ENCODE data around the gene OR12D3. TPM values are rescaled to one million over a fixed set of nuclear protein-coding genes. Genes with fewer than 3 reads are reported as not detected.

The OR12D3 gene, protein sequence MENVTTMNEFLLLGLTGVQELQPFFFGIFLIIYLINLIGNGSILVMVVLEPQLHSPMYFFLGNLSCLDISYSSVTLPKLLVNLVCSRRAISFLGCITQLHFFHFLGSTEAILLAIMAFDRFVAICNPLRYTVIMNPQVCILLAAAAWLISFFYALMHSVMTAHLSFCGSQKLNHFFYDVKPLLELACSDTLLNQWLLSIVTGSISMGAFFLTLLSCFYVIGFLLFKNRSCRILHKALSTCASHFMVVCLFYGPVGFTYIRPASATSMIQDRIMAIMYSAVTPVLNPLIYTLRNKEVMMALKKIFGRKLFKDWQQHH
- total RNA-seq (not detected in 2 replicates), polyA plus RNA-seq (not detected in 2 replicates), polyA minus RNA-seq (not detected in 2 replicates)
- total RNA-seq (2013) = not detected

DNA sequence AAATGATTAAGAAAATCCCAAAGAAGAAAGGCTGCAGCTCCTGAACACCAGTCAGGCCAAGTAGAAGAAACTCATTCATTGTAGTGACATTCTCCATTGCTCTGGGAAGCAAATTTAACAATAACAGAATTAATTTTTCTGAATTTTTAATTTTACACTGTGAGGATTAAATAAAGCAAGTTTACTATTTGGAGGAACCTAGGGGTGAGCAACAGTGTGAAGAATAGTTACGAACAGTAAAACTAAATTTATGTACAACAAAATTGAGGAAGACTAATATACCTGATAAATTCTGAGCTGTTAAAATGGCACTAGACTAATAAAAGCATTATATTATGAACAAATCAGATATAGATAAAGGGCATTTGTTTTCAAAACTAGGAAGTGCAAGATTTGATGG lies at the start of gene OR12D3:
OR12D3 (minus strand) TSS at position 101 of the 400 bp plus-strand sequence; CDS start at position 97, 4 bp downstream.
- DNase-seq (no peak), ATAC-seq (ENCODE audit: low read depth) (no peak)
- Mint-ChIP-seq H3K27ac (no peak within 1 kb of the TSS), H3K27me3 (peaks cover 23% of the 10 kb centered on the region), H3K4me3 (no peak within 1 kb of the TSS), H3K9me3 (ENCODE audit: insufficient read depth) (no peaks in the 10 kb centered on the region), H3K4me1 (no peaks in the 10 kb centered on the region)
- no peak within 1 kb of the TSS for H3K4me2 ChIP-seq (replicated peaks; ENCODE audit: low read depth, low read length, poor library complexity, severe bottlenecking)
- no peak within 1 kb of the TSS for H3K27ac ChIP-seq (ENCODE audit: low read length in 2 of 2)
- H3K9me3 ChIP-seq (ENCODE audit: control extremely low read depth in 1 of 3, control insufficient read depth in 2 of 3, insufficient read depth in 1 of 3, low read length in 2 of 3) = no peaks in the 10 kb centered on the region
- H3K9ac ChIP-seq (ENCODE audit: low read length) = no peak within 1 kb of the TSS
- no peaks in the 10 kb centered on the region for H3K79me2 ChIP-seq (ENCODE audit: control insufficient read depth, insufficient read depth, low read length)
- H3K4me3 ChIP-seq (ENCODE audit: control extremely low read depth in 1 of 5, extremely low read depth in 1 of 5, insufficient read depth in 1 of 5, low read depth in 2 of 5, low read length in 4 of 5) = no peak within 1 kb of the TSS
- ChIA-PET CTCF (interaction anchor here (1.3 kb wide), 1 partner anchor 279 kb away, joined by 4 read pairs; no protein-coding TSS in a partner anchor), POLR2A (no interaction called here)
- TF ChIP-seq, protein P1, sequence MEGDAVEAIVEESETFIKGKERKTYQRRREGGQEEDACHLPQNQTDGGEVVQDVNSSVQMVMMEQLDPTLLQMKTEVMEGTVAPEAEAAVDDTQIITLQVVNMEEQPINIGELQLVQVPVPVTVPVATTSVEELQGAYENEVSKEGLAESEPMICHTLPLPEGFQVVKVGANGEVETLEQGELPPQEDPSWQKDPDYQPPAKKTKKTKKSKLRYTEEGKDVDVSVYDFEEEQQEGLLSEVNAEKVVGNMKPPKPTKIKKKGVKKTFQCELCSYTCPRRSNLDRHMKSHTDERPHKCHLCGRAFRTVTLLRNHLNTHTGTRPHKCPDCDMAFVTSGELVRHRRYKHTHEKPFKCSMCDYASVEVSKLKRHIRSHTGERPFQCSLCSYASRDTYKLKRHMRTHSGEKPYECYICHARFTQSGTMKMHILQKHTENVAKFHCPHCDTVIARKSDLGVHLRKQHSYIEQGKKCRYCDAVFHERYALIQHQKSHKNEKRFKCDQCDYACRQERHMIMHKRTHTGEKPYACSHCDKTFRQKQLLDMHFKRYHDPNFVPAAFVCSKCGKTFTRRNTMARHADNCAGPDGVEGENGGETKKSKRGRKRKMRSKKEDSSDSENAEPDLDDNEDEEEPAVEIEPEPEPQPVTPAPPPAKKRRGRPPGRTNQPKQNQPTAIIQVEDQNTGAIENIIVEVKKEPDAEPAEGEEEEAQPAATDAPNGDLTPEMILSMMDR (IDR thresholded peaks at IDR 0.05) = no peak
- TF ChIP-seq EZH2 (IDR thresholded peaks at IDR 0.05; ENCODE audit: borderline replicate concordance, insufficient read depth, low read depth, low read length, poor library complexity, severe bottlenecking) = no peak
- H3K27me3 ChIP-seq (replicated peaks in 1 of 4; ENCODE audit: control extremely low read depth in 1 of 4, control insufficient read depth in 3 of 4, insufficient read depth in 4 of 4, low read length in 3 of 4) = peaks cover 0 to 6% (median 1%) of the 10 kb centered on the region in 4 experiments
- H4K20me1 ChIP-seq (ENCODE audit: control insufficient read depth, insufficient read depth, low read length, poor library complexity, severe bottlenecking) = no peaks in the 10 kb centered on the region
- no CpG with 5 or more reads among the region's 1 CpG for WGBS (ENCODE audit: insufficient coverage)
- no peak within 1 kb of the TSS for H2AFZ ChIP-seq (ENCODE audit: insufficient read depth, low read depth, low read length, poor library complexity, severe bottlenecking)
- H3K4me1 ChIP-seq (ENCODE audit: control insufficient read depth in 2 of 2, insufficient read depth in 2 of 2, low read length in 2 of 2) = no peaks in the 10 kb centered on the region
- intact Hi-C loops (cut with micrococcal nuclease) = no loop called here
- H3K36me3 ChIP-seq (replicated peaks in 1 of 2; ENCODE audit: control extremely low read depth in 1 of 2, control insufficient read depth in 1 of 2, extremely low read depth in 1 of 2, insufficient read depth in 2 of 2, low read length in 1 of 2) = no peaks in the 10 kb centered on the region

DNA sequence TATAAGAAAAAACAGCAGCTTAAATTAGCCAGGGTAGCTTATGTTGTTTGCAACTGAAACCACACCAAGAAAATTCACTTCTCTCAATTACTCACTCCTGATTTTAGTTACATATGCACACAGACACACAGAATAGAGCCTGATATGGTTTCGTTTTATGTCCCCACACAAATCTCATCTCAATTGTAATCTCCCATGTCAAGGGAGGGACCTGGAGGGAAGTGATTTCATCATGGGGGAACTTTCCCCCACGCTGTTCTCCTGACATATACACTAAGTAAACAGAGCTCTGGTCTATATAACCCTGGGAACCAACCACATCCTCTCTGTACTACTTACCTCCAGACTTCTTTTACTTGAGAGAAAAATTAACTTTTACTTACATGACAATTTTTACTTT lies 49.5 kb upstream of the OR12D3 start:
- ATAC-seq (ENCODE audit: low read depth) = no peak

More for the DNA sequence above, 49.5 kb upstream of the OR12D3 start:
- no peak overlapping the region for H3K27ac Mint-ChIP-seq
- intact Hi-C loops (cut with micrococcal nuclease) = no loop called here
- peaks cover 0 to 2% (median 0%) of the 10 kb centered on the region in 4 experiments for H3K27me3 ChIP-seq (replicated peaks in 1 of 4; ENCODE audit: control extremely low read depth in 1 of 4, control insufficient read depth in 3 of 4, insufficient read depth in 4 of 4, low read length in 3 of 4)
- no peaks in the 10 kb centered on the region for H3K36me3 ChIP-seq (replicated peaks in 1 of 2; ENCODE audit: control extremely low read depth in 1 of 2, control insufficient read depth in 1 of 2, extremely low read depth in 1 of 2, insufficient read depth in 2 of 2, low read length in 1 of 2)
- no peak for TF ChIP-seq EZH2 (IDR thresholded peaks at IDR 0.05; ENCODE audit: borderline replicate concordance, insufficient read depth, low read depth, low read length, poor library complexity, severe bottlenecking)
- TF ChIP-seq, protein P1 (IDR thresholded peaks at IDR 0.05) = no peak
- H3K27me3 Mint-ChIP-seq = peaks cover 38% of the 10 kb centered on the region
- DNase-seq = no peak
- H3K4me3 ChIP-seq (ENCODE audit: control extremely low read depth in 1 of 5, extremely low read depth in 1 of 5, insufficient read depth in 1 of 5, low read depth in 2 of 5, low read length in 4 of 5) = no peak overlapping the region
- no peaks in the 10 kb centered on the region for H3K4me1 Mint-ChIP-seq
- WGBS (ENCODE audit: insufficient coverage) = no CpG with 5 or more reads among the region's 2 CpGs
- H3K9me3 ChIP-seq (ENCODE audit: control extremely low read depth in 1 of 3, control insufficient read depth in 2 of 3, insufficient read depth in 1 of 3, low read length in 2 of 3) = peaks cover 0 to 3% (median 0%) of the 10 kb centered on the region in 3 donors
- CTCF ChIA-PET = no interaction called here
- H2AFZ ChIP-seq (ENCODE audit: insufficient read depth, low read depth, low read length, poor library complexity, severe bottlenecking) = no peak overlapping the region
- POLR2A ChIA-PET = no interaction called here
- no peak overlapping the region for H3K27ac ChIP-seq (ENCODE audit: low read length in 2 of 2)
- no peaks in the 10 kb centered on the region for H3K79me2 ChIP-seq (ENCODE audit: control insufficient read depth, insufficient read depth, low read length)
- H3K9ac ChIP-seq (ENCODE audit: low read length) = no peak overlapping the region
- H3K4me1 ChIP-seq (ENCODE audit: control insufficient read depth in 2 of 2, insufficient read depth in 2 of 2, low read length in 2 of 2) = no peaks in the 10 kb centered on the region
- H3K4me3 Mint-ChIP-seq = no peak overlapping the region
- no peak overlapping the region for H3K4me2 ChIP-seq (replicated peaks; ENCODE audit: low read depth, low read length, poor library complexity, severe bottlenecking)
- H3K9me3 Mint-ChIP-seq (ENCODE audit: insufficient read depth) = no peaks in the 10 kb centered on the region
- H4K20me1 ChIP-seq (ENCODE audit: control insufficient read depth, insufficient read depth, low read length, poor library complexity, severe bottlenecking) = no peaks in the 10 kb centered on the region

Measured in B cell (primary cell).